Activated naive CD4-positive, alpha-beta T cell treated with anti-CD3 and anti-CD28 coated beads, Interleukin-2, amount 50 U/mL, for 16 hours (primary cell): ENCODE data around the gene SUPT7L.
A peak's percentile ranks its signal among the peaks of the same experiment; 100 is the strongest.
"Not testable (repeated sequence)": the region's sequence is repeated elsewhere in the genome, so short reads cannot be mapped to it uniquely, and the experiment has no call there.

ENCODE experiments used
- DNase-seq: peaks from one replicate; pipeline ENCODE4 v3.0.0-alpha.2; 2020

The SUPT7L gene

GRCh38 chr2:27683390-27684071, 20.1 kb upstream of the SUPT7L start:
- DNase-seq = peak; percentile 85

GRCh38 chr2:27682334-27682771, 18.9 kb upstream of the SUPT7L start:
- DNase-seq = not testable (repeated sequence)

GRCh38 chr2:27681841-27682240, 18.4 kb upstream of the SUPT7L start:
- no peak for DNase-seq

GRCh38 chr2:27680571-27680970, 17.2 kb upstream of the SUPT7L start:
- DNase-seq = no peak

GRCh38 chr2:27672723-27673486, 9.5 kb upstream of the SUPT7L start:
- DNase-seq = no peak

GRCh38 chr2:27671235-27671634, 7.8 kb upstream of the SUPT7L start:
- DNase-seq = no peak

GRCh38 chr2:27667446-27667845, 4.0 kb upstream of the SUPT7L start:
- DNase-seq = no peak

GRCh38 chr2:27664622-27665363, 1.4 kb upstream of the SUPT7L start:
- DNase-seq = no peak

GRCh38 chr2:27664154-27664574, 750 bp upstream of the SUPT7L start:
- no peak for DNase-seq

GRCh38 chr2:27661371-27661770, 2.0 kb downstream of the SUPT7L start:
- no peak for DNase-seq

- DNase-seq = no peak
Observed at GRCh38 chr2:27655155-27655951, 8.1 kb downstream of the SUPT7L start.

- DNase-seq = no peak
Observed at GRCh38 chr2:27653397-27653796, 10.0 kb downstream of the SUPT7L start.

- DNase-seq = no peak
Observed at GRCh38 chr2:27652790-27653189, 10.6 kb downstream of the SUPT7L start.

- DNase-seq = no peak
Observed at GRCh38 chr2:27652341-27652740, 11.1 kb downstream of the SUPT7L start.

GRCh38 chr2:27651056-27651455, 12.4 kb downstream of the SUPT7L start:
- no peak for DNase-seq

- no peak for DNase-seq
Observed at GRCh38 chr2:27647737-27648136, 15.7 kb downstream of the SUPT7L start.

- no peak for DNase-seq
Observed at GRCh38 chr2:27647289-27647688, 16.1 kb downstream of the SUPT7L start.

- no peak for DNase-seq
Observed at GRCh38 chr2:27645197-27645596, 18.2 kb downstream of the SUPT7L start.

GRCh38 chr2:27640722-27641245, 22.6 kb downstream of the SUPT7L start:
- no peak for DNase-seq

- DNase-seq = no peak
Observed at GRCh38 chr2:27638709-27639108, 24.7 kb downstream of the SUPT7L start.

GRCh38 chr2:27638037-27638637, 25.3 kb downstream of the SUPT7L start:
- no peak for DNase-seq

- no peak for DNase-seq
Observed at GRCh38 chr2:27636766-27637165, 26.6 kb downstream of the SUPT7L start.
